ENCODE data around the gene FBXW11. TPM values are rescaled to one million over a fixed set of nuclear protein-coding genes. Genes with fewer than 3 reads are reported as not detected.
"Not testable (repeated sequence)": the region's sequence is repeated elsewhere in the genome, so short reads cannot be mapped to it uniquely, and the experiment has no call there.

The FBXW11 gene
- total RNA-seq, 1 donor = 64.8 TPM

- no peak for DNase-seq (ENCODE audit: low read depth)
- no peak overlapping the region for H3K4me3 ChIP-seq (ENCODE audit: low read depth, low read length)
- no peak for TF ChIP-seq CTCF (IDR thresholded peaks at IDR 0.05; ENCODE audit: insufficient read depth, low read length)
Measured at GRCh38 chr5:172029876-172030275, 23.4 kb upstream of the FBXW11 start.

DNA sequence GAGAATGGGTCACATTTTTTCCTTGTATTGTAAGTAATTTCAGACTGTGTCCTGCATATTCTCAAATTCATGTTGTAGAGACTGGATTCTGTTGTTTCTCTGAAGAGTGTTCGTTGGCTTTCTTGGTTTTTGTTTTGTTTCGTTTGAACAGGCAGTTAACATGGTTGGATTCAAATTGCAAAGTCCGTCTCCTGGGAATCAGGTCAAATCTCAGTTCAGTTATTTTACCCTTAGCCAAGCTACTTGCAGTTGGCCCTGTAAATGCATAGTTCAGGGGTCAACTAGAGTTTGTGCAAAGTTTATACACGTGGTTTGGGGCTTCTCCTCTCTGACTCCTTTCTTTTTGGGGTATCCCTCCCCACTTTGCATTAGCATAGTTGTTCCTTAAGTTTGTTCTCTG is 21.7 kb upstream of the FBXW11 start:
- DNase-seq (ENCODE audit: low read depth) = no peak
- no peak for TF ChIP-seq CTCF (IDR thresholded peaks at IDR 0.05; ENCODE audit: insufficient read depth, low read length)
- H3K4me3 ChIP-seq (ENCODE audit: low read depth, low read length) = no peak overlapping the region

- H3K4me3 ChIP-seq (ENCODE audit: low read depth, low read length) = not testable (repeated sequence)
- peak; percentile 28 for DNase-seq (ENCODE audit: low read depth)
Measured at GRCh38 chr5:172020110-172020786, 13.8 kb upstream of the FBXW11 start.

DNA sequence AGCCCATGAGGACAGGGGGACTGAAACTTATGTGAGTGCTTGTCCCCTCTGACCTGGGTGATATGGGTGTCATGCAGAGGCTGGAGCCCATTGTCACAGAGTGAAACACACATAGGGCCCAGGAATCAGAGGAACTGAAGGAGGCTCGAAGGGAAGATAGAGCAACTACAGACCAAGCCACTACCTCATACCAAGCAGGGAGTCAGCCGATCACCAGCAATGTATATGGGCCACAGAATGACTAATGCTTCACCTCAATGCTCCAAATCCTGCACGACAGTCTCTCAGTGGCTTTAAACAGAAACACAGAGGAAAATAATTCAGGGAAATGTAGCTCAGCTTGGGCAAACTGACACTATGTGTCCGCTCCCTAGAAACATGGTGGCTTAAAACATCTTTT is 8.9 kb upstream of the FBXW11 start:
- no peak for DNase-seq (ENCODE audit: low read depth)
- H3K4me3 ChIP-seq (ENCODE audit: low read depth, low read length) = no peak overlapping the region
- no peak for TF ChIP-seq CTCF (IDR thresholded peaks at IDR 0.05; ENCODE audit: insufficient read depth, low read length)

GRCh38 chr5:172010278-172010677 is 3.8 kb upstream of the FBXW11 start:
- peak; percentile 38 for TF ChIP-seq CTCF (IDR thresholded peaks at IDR 0.05; ENCODE audit: insufficient read depth, low read length)
- DNase-seq (ENCODE audit: low read depth) = peak; percentile 66
- no peak overlapping the region for H3K4me3 ChIP-seq (ENCODE audit: low read depth, low read length)

GRCh38 chr5:172009536-172010270 is 3.3 kb upstream of the FBXW11 start:
- no peak for DNase-seq (ENCODE audit: low read depth)
- H3K4me3 ChIP-seq (ENCODE audit: low read depth, low read length) = no peak overlapping the region
- TF ChIP-seq CTCF (IDR thresholded peaks at IDR 0.05; ENCODE audit: insufficient read depth, low read length) = no peak

DNA sequence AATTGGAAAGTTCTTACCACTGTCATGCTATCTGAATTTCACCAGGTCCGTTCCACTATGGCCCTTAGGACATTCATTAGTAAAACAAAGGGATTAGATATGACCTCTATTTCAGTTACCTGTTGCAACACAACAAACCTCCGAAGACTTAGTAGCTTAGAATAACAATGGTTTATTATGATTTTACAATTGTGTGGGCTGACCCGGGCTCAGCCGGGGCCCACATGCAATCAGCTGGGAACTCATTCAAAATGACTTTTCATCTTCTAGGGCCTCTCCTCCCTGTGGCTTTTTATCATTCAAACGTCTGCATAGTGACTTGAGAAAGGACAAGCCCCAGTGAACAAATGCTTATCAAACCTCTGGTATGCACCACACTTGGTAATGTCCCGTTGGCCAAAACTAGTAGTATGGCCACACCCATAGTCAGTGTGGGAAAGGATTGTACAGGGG is 2.3 kb upstream of the FBXW11 start:
- DNase-seq (ENCODE audit: low read depth) = peak; percentile 90
- TF ChIP-seq CTCF (IDR thresholded peaks at IDR 0.05; ENCODE audit: insufficient read depth, low read length) = no peak
- H3K4me3 ChIP-seq (ENCODE audit: low read depth, low read length) = no peak overlapping the region
